Kidney (tissue), 14 donors: ENCODE data around the gene ULK4. TPM values are rescaled to one million over a fixed set of nuclear protein-coding genes. Genes with fewer than 3 reads are reported as not detected.
A peak's percentile ranks its signal among the peaks of the same experiment; 100 is the strongest.

ENCODE experiments used
- DNase-seq, 5 donors: peaks; one replicate each; pipeline ENCODE4 v3.0.0-alpha.2; 2013 to 2020
- FAIRE-seq: peaks from 2 replicates; lab custom pipeline; 2012; peaks lifted over from hg19 to GRCh38; lab: Jason Lieb, UNC
- H3K27ac ChIP-seq, 2 donors: one replicate each; pipeline ENCODE4 v1.7.0; 2013; ENCODE audit warnings: low read depth in 2 of 2, low read length in 2 of 2, inconsistent platforms in 1 of 2
- H3K27me3 ChIP-seq: one replicate; pipeline ENCODE4 v1.7.1; 2013; ENCODE audit warnings: low read length, inconsistent platforms; ENCODE audit not compliant: control insufficient read depth, insufficient read depth
- H3K36me3 ChIP-seq, 3 donors: one replicate each; pipeline versions ENCODE4 v1.7.0 to v1.7.1; 2013; ENCODE audit warnings: low read length in 3 of 3, control low read depth in 1 of 3, inconsistent platforms in 1 of 3; ENCODE audit not compliant: insufficient read depth in 3 of 3, control insufficient read depth in 2 of 3
- H3K4me1 ChIP-seq, 3 donors: one replicate each; pipeline versions ENCODE4 v1.7.0 to v1.7.1; 2013; ENCODE audit warnings: low read length in 3 of 3, inconsistent platforms in 1 of 3, low read depth in 1 of 3; ENCODE audit not compliant: control insufficient read depth in 2 of 3, insufficient read depth in 2 of 3
- H3K4me3 ChIP-seq, 3 donors: one replicate each; pipeline versions ENCODE4 v1.7.0 to v1.8.1; 2013; ENCODE audit warnings: low read length in 3 of 3, control low read depth in 1 of 3, inconsistent platforms in 1 of 3
- H3K9ac ChIP-seq, 3 donors: one replicate each; pipeline versions ENCODE4 v1.7.0 to v1.7.1; 2013; ENCODE audit warnings: low read length in 3 of 3, control low read depth in 1 of 3, inconsistent platforms in 1 of 3
- H3K9me3 ChIP-seq, 3 donors: one replicate each; pipeline versions ENCODE4 v1.7.0 to v1.7.1; 2013; ENCODE audit warnings: low read length in 3 of 3, control low read depth in 1 of 3, inconsistent platforms in 1 of 3; ENCODE audit not compliant: control insufficient read depth in 2 of 3, insufficient read depth in 1 of 3
- intact Hi-C: fragments of 100-400 bp; cut with DNase I; formaldehyde crosslinking; loops from one replicate; pipeline ENCODE4 v1.11.1; 2022
- polyA plus RNA-seq: library from polyadenylated mRNA; stranded (reverse); fragments of 350-450 nt; fragmentation: Illumina TruSeq; extraction: RNeasy Lipid Tissue Mini Kit (QIAGEN cat#74804); gene quantifications from one replicate; pipeline ENCODE4 v1.2.3, GENCODE V29; 2014; ENCODE audit warnings: low read depth, low replicate concordance; ENCODE audit not compliant: insufficient read depth
- total RNA-seq: library from RNA; stranded (reverse); fragmentation: NEBNext Ultra II Directional; extraction: Animal tissue kit (Norgen Biotek cat#: 25700); gene quantifications from one replicate; pipeline ENCODE4 v1.2.1, GENCODE V29; 2021
- TF ChIP-seq, protein P1 (sequence below): IDR thresholded peaks from 3 replicates; pipeline ENCODE4 v1.5.1; 2012; ENCODE audit warnings: mild to moderate bottlenecking, moderate library complexity, borderline replicate concordance; ENCODE audit not compliant: insufficient read depth; ENCODE audit errors: extremely low read depth
- donor health status: control.
- donor health status: control.
- donor health status: control.
- donor health status: control.
- donor health status: control.
- donor health status: DM: yes; HTN: yes; CAD: no.
- donor health status: Normal renal cell carcinoma (clear cell type).

The ULK4 gene
- total and polyA plus RNA-seq, 2 donors from 2014 or later, result 4.6 to 20.5 TPM

DNA sequence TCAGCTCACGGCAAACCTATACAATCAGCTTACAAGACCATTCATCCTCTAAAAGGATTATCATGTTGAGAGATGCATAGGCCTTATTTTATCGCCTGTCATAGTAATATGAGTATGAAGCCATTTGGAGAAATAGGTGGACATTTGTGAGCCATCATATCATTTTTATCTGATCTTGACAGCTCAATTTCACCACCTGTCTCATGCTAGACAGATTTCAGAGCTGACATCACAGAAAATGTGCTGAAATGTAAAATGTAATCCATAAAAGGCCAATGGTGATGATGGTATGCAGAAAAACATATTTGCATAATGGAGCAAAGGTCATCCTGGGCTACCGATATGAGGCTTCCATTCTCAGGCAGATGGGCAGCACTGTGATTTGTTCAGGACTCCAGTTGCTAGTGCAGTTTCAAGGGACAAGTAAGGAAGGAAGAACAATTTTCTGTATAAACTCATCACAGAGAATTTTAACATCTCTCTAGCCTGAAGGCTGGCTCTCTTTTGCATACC is 221.5 kb downstream of the ULK4 start:
- no peak for DNase-seq
- H3K9ac ChIP-seq, result no peak overlapping the region
- TF ChIP-seq, protein P1, sequence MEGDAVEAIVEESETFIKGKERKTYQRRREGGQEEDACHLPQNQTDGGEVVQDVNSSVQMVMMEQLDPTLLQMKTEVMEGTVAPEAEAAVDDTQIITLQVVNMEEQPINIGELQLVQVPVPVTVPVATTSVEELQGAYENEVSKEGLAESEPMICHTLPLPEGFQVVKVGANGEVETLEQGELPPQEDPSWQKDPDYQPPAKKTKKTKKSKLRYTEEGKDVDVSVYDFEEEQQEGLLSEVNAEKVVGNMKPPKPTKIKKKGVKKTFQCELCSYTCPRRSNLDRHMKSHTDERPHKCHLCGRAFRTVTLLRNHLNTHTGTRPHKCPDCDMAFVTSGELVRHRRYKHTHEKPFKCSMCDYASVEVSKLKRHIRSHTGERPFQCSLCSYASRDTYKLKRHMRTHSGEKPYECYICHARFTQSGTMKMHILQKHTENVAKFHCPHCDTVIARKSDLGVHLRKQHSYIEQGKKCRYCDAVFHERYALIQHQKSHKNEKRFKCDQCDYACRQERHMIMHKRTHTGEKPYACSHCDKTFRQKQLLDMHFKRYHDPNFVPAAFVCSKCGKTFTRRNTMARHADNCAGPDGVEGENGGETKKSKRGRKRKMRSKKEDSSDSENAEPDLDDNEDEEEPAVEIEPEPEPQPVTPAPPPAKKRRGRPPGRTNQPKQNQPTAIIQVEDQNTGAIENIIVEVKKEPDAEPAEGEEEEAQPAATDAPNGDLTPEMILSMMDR, result no peak
- H3K27me3 ChIP-seq, result no peaks in the 10 kb centered on the region
- FAIRE-seq, result no peak
- H3K4me3 ChIP-seq, result no peak overlapping the region
- intact Hi-C loops, result no loop called here
- H3K27ac ChIP-seq, result no peak overlapping the region
- H3K36me3 ChIP-seq, result no peaks in the 10 kb centered on the region
- H3K4me1 ChIP-seq, result no peaks in the 10 kb centered on the region
- H3K9me3 ChIP-seq, result no peaks in the 10 kb centered on the region

DNA sequence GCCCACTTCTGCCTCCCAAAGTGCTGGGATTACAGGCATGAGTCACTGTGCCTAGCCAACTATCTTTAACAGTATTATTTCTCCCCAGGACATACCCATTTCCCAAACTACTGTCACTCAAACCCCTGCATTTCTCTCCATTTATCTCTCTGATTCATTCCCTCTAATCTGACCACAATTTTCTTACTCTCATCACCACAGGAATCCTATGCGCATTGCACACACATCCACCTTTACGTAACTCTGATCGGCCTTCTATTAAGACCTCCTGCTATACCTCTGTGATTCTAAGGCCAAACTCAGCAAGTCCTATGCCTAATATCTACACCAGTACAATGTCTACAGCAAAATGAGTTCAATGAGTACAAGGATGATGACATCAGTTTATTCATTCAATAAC is 235.0 kb downstream of the ULK4 start:
- no peak overlapping the region for H3K4me3 ChIP-seq
- no peak for FAIRE-seq
- no peak for DNase-seq

DNA sequence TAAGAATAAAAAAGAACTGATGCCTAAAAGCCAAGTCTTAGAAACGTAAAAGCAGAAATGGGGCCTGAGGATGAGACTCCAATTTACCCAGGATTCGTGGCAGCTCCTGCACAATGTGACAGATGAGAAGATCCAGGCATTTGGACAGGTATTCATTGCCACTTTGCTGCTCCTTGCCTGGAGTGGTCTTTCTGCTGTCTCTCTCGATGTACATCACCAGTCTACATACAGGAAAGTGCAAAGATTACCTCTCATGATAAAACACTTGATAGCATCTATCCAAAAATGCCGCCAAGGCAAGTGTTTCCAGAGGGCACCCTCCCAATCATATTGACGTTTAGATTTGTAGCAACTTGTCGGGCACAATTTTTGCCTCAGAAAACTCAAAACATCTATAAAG is 244.3 kb downstream of the ULK4 start:
- Histone ChIP-seq H3K27me3 (no peaks in the 10 kb centered on the region), H3K4me1 (no peaks in the 10 kb centered on the region), H3K4me3 (no peak overlapping the region), H3K36me3 (no peaks in the 10 kb centered on the region), H3K9me3 (no peaks in the 10 kb centered on the region), H3K27ac (no peak overlapping the region), H3K9ac (no peak overlapping the region)
- intact Hi-C loops, result no loop called here
- TF ChIP-seq, protein P1, result no peak
- no peak for DNase-seq
- FAIRE-seq, result no peak

More for the DNA sequence above, 235.0 kb downstream of the ULK4 start:
- intact Hi-C loops, result no loop called here
- H3K36me3 ChIP-seq, result no peaks in the 10 kb centered on the region
- H3K27ac ChIP-seq, result no peak overlapping the region
- H3K9ac ChIP-seq, result no peak overlapping the region
- no peaks in the 10 kb centered on the region for H3K4me1 ChIP-seq
- H3K27me3 ChIP-seq, result no peaks in the 10 kb centered on the region
- peaks cover 0 to 7% (median 0%) of the 10 kb centered on the region in 3 donors for H3K9me3 ChIP-seq
- TF ChIP-seq, protein P1, result no peak

DNA sequence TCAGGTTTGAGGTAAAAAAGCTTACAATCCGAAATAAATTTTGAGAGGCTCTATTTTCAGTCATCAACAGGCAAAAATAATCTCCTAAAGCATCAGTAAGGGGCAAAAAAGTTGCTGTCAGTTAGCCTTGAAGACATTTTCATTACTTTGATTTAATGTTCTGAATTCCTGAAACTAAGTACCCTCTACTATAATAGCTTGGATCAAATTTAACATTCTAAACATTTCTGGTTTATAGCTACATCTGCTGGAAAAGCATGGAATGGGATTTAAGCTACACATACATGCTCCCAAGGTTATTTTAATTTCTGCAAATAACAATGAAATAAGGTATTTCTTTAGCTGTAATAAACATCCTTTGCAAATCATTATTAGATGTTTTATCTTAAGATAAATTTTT is 245.4 kb downstream of the ULK4 start:
- Histone ChIP-seq H3K9ac (no peak overlapping the region), H3K27ac (no peak overlapping the region), H3K36me3 (no peaks in the 10 kb centered on the region), H3K9me3 (no peaks in the 10 kb centered on the region), H3K27me3 (no peaks in the 10 kb centered on the region), H3K4me1 (no peaks in the 10 kb centered on the region), H3K4me3 (no peak overlapping the region)
- peak in 2 of 5 donors; percentile 79 to 82 for DNase-seq
- TF ChIP-seq, protein P1, result no peak
- FAIRE-seq, result no peak
- intact Hi-C loops, result no loop called here
